Natural killer cell treated with Interleukin-12 subunit alpha and Interleukin-12 subunit beta and Interleukin-15 and Interleukin-18, amount 100 ng/mL, for 72 hours (primary cell): ENCODE data around the gene SUSD4. TPM values are rescaled to one million over a fixed set of nuclear protein-coding genes. Genes with fewer than 3 reads are reported as not detected.

Experiments
- ATAC-seq, 2 donors: fragments of 150-1000 bp; cut with Tn5 transposase in 1 of 2; sonication (Bioruptor Pico), chemical (Tn5 transposase) in 1 of 2; 2 replicates each; pipeline ENCODE4 v1.10.0; 2021
- DNase-seq: peaks from one replicate; pipeline ENCODE4 v3.0.0; 2022; ENCODE audit warnings: low spot score
- H3K27ac Mint-ChIP-seq, 2 donors: 1 replicate in 1 of 2; 2 replicates in 1 of 2; pipeline ENCODE4 v1.8.0; 2022; ENCODE audit warnings: mixed read lengths in 2 of 2, mild to moderate bottlenecking in 1 of 2, moderate library complexity in 1 of 2
- H3K27me3 Mint-ChIP-seq, 2 donors: 1 replicate in 1 of 2; 2 replicates in 1 of 2; pipeline ENCODE4 v1.8.0; 2022; ENCODE audit warnings: mixed read lengths in 2 of 2
- H3K36me3 Mint-ChIP-seq: one replicate; pipeline ENCODE4 v1.8.0; 2022; ENCODE audit warnings: mixed read lengths
- H3K4me1 Mint-ChIP-seq, 2 donors: 1 replicate in 1 of 2; 2 replicates in 1 of 2; pipeline ENCODE4 v1.8.0; 2022; ENCODE audit warnings: low read depth in 2 of 2, mixed read lengths in 2 of 2, mild to moderate bottlenecking in 1 of 2
- H3K4me3 Mint-ChIP-seq: one replicate; pipeline ENCODE4 v1.8.0; 2022; ENCODE audit warnings: mixed read lengths
- H3K9me3 Mint-ChIP-seq: 2 replicates; pipeline ENCODE4 v1.8.0; 2022; ENCODE audit warnings: mixed read lengths
- total RNA-seq, 2 donors: library from RNA; stranded (reverse); gene quantifications; one replicate each; pipeline ENCODE4 v1.2.3, GENCODE V29; 2022

The SUSD4 gene
- total RNA-seq, 2 donors from 2014 or later, result not detected

GRCh38 chr1:223393275-223394214, 29.6 kb upstream of the SUSD4 start, which contains the start of gene CCDC185:
CCDC185 (plus strand) TSS chr1:223393415; CDS start chr1:223393476, 61 bp downstream.
- Mint-ChIP-seq H3K36me3 (no peaks in the 10 kb centered on the region), H3K9me3 (no peaks in the 10 kb centered on the region), H3K4me1 (no peaks in the 10 kb centered on the region), H3K27ac (no peak within 1 kb of the TSS), H3K4me3 (no peak within 1 kb of the TSS), H3K27me3 (peaks cover 15 to 30% of the 10 kb centered on the region in 2 donors)
- ATAC-seq, result peak; percentile 33 to 54
- no peak for DNase-seq

- H3K4me1 Mint-ChIP-seq, result no peaks in the 10 kb centered on the region
- H3K4me3 Mint-ChIP-seq, result no peak overlapping the region
- H3K27ac Mint-ChIP-seq, result no peak overlapping the region
- ATAC-seq (no peak), DNase-seq (no peak)
- H3K9me3 Mint-ChIP-seq, result no peaks in the 10 kb centered on the region
- H3K27me3 Mint-ChIP-seq, result peaks cover 15 to 30% of the 10 kb centered on the region in 2 donors
- no peaks in the 10 kb centered on the region for H3K36me3 Mint-ChIP-seq
Measured at GRCh38 chr1:223390618-223391017, 26.6 kb upstream of the SUSD4 start.

GRCh38 chr1:223386013-223386412, 22.0 kb upstream of the SUSD4 start:
- DNase-seq, result no peak
- no peak overlapping the region for H3K27ac Mint-ChIP-seq
- H3K4me1 Mint-ChIP-seq, result no peaks in the 10 kb centered on the region
- no peak overlapping the region for H3K4me3 Mint-ChIP-seq
- no peak for ATAC-seq
- peaks cover 13 to 37% of the 10 kb centered on the region in 2 donors for H3K27me3 Mint-ChIP-seq
- H3K9me3 Mint-ChIP-seq, result no peaks in the 10 kb centered on the region
- H3K36me3 Mint-ChIP-seq, result no peaks in the 10 kb centered on the region

- Mint-ChIP-seq H3K27me3 (peaks cover 15 to 32% of the 10 kb centered on the region in 2 donors), H3K4me3 (no peak overlapping the region), H3K9me3 (peaks cover 3% of the 10 kb centered on the region), H3K36me3 (no peaks in the 10 kb centered on the region), H3K4me1 (no peaks in the 10 kb centered on the region), H3K27ac (no peak overlapping the region)
- ATAC-seq (no peak), DNase-seq (no peak)
Measured at GRCh38 chr1:223378754-223379153, 14.8 kb upstream of the SUSD4 start.

GRCh38 chr1:223374064-223374610, 10.2 kb upstream of the SUSD4 start:
- Mint-ChIP-seq H3K27me3 (peaks cover 21 to 39% of the 10 kb centered on the region in 2 donors), H3K27ac (no peak overlapping the region), H3K4me3 (no peak overlapping the region), H3K4me1 (no peaks in the 10 kb centered on the region), H3K9me3 (peaks cover 3% of the 10 kb centered on the region), H3K36me3 (no peaks in the 10 kb centered on the region)
- ATAC-seq (no peak), DNase-seq (no peak)

GRCh38 chr1:223364685-223365382, 858 bp upstream of the SUSD4 start:
- H3K27ac Mint-ChIP-seq, result no peak overlapping the region
- no peak for DNase-seq
- peak in 1 of 2 donors; percentile 17 for ATAC-seq
- H3K9me3 Mint-ChIP-seq, result no peaks in the 10 kb centered on the region
- peaks cover 30 to 49% of the 10 kb centered on the region in 2 donors for H3K27me3 Mint-ChIP-seq
- H3K4me3 Mint-ChIP-seq, result peak overlapping the region; percentile 53
- H3K36me3 Mint-ChIP-seq, result no peaks in the 10 kb centered on the region
- peaks cover 4 to 8% of the 10 kb centered on the region in 2 donors for H3K4me1 Mint-ChIP-seq

GRCh38 chr1:223363057-223363855, 720 bp downstream of the SUSD4 start:
- Mint-ChIP-seq H3K4me1 (peaks cover 4 to 8% of the 10 kb centered on the region in 2 donors), H3K27me3 (peaks cover 36 to 56% of the 10 kb centered on the region in 2 donors), H3K27ac (no peak overlapping the region), H3K36me3 (no peaks in the 10 kb centered on the region), H3K9me3 (no peaks in the 10 kb centered on the region), H3K4me3 (peak overlapping the region; percentile 36)
- ATAC-seq (peak in 1 of 2 donors; percentile 51), DNase-seq (no peak)

- H3K4me1 Mint-ChIP-seq, result peaks cover 4 to 7% of the 10 kb centered on the region in 2 donors
- no peaks in the 10 kb centered on the region for H3K36me3 Mint-ChIP-seq
- no peak for DNase-seq
- H3K9me3 Mint-ChIP-seq, result no peaks in the 10 kb centered on the region
- no peak overlapping the region for H3K27ac Mint-ChIP-seq
- ATAC-seq, result no peak
- H3K27me3 Mint-ChIP-seq, result peaks cover 42 to 61% of the 10 kb centered on the region in 2 donors
- no peak overlapping the region for H3K4me3 Mint-ChIP-seq
Measured at GRCh38 chr1:223358826-223359225, 5.2 kb downstream of the SUSD4 start.

- Mint-ChIP-seq H3K27me3 (peaks cover 33 to 42% of the 10 kb centered on the region in 2 donors), H3K4me1 (no peaks in the 10 kb centered on the region), H3K9me3 (no peaks in the 10 kb centered on the region), H3K36me3 (no peaks in the 10 kb centered on the region), H3K27ac (no peak overlapping the region), H3K4me3 (no peak overlapping the region)
- no peak for ATAC-seq
- DNase-seq, result no peak
Measured at GRCh38 chr1:223355699-223356098, 8.3 kb downstream of the SUSD4 start.

GRCh38 chr1:223353939-223354338, 10.0 kb downstream of the SUSD4 start:
- H3K36me3 Mint-ChIP-seq, result no peaks in the 10 kb centered on the region
- DNase-seq (no peak), ATAC-seq (no peak)
- no peaks in the 10 kb centered on the region for H3K9me3 Mint-ChIP-seq
- H3K4me1 Mint-ChIP-seq, result no peaks in the 10 kb centered on the region
- H3K4me3 Mint-ChIP-seq, result no peak overlapping the region
- peaks cover 21 to 32% of the 10 kb centered on the region in 2 donors for H3K27me3 Mint-ChIP-seq
- no peak overlapping the region for H3K27ac Mint-ChIP-seq

GRCh38 chr1:223352944-223353343, 11.0 kb downstream of the SUSD4 start:
- Mint-ChIP-seq H3K36me3 (no peaks in the 10 kb centered on the region), H3K27me3 (peaks cover 18 to 27% of the 10 kb centered on the region in 2 donors), H3K4me3 (no peak overlapping the region), H3K27ac (no peak overlapping the region), H3K9me3 (no peaks in the 10 kb centered on the region), H3K4me1 (no peaks in the 10 kb centered on the region)
- ATAC-seq, result no peak
- DNase-seq, result no peak

GRCh38 chr1:223350361-223350908, 13.5 kb downstream of the SUSD4 start:
- Mint-ChIP-seq H3K4me3 (no peak overlapping the region), H3K27ac (no peak overlapping the region), H3K9me3 (no peaks in the 10 kb centered on the region), H3K27me3 (peaks cover 17 to 20% of the 10 kb centered on the region in 2 donors), H3K36me3 (no peaks in the 10 kb centered on the region), H3K4me1 (no peaks in the 10 kb centered on the region)
- no peak for ATAC-seq
- no peak for DNase-seq

GRCh38 chr1:223349241-223349640, 14.7 kb downstream of the SUSD4 start:
- DNase-seq (no peak), ATAC-seq (no peak)
- Mint-ChIP-seq H3K4me1 (no peaks in the 10 kb centered on the region), H3K36me3 (no peaks in the 10 kb centered on the region), H3K27me3 (peaks cover 13 to 22% of the 10 kb centered on the region in 2 donors), H3K9me3 (no peaks in the 10 kb centered on the region), H3K4me3 (no peak overlapping the region), H3K27ac (no peak overlapping the region)
